HG02588 (cell line): ENCODE measurements around the gene GSK3B.
A peak's percentile ranks its signal among the peaks of the same experiment; 100 is the strongest.

Experiments
- ATAC-seq: cut with Tn5 transposase; IDR thresholded peaks from one replicate; pipeline ENCODE4 v1.9.1; 2021; ENCODE audit warnings: mild to moderate bottlenecking, moderate library complexity; ENCODE audit not compliant: unreplicated experiment

GSK3B gene

GRCh38 chr3:119950666-119951325 is 143.5 kb downstream of the GSK3B start:
- no peak for ATAC-seq

DNA sequence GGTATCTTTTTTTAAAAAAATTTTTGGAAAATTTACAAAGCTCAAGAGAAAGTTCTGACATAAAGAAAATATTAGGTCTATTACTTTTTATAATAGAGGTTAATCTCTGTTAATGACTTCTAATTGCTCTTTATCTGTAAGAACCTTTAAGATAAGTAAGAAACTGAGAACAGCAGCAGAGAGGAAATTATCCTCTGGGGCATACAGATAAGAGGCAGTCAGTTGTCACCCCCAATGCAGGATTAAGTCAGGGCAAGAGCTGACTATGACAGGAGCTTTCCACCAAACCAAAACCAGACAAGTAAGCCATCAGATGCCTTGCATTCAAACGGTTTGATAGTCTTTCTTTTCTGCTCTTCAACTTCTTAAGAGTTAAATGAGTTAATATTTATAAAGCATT is 149.0 kb downstream of the GSK3B start:
- ATAC-seq, result no peak

GRCh38 chr3:119944091-119944490 is 150.2 kb downstream of the GSK3B start:
- ATAC-seq, result peak; percentile 65

GRCh38 chr3:119939077-119939476 is 155.2 kb downstream of the GSK3B start:
- no peak for ATAC-seq

- peak; percentile 92 for ATAC-seq
Measured at GRCh38 chr3:119937229-119937628, 157.0 kb downstream of the GSK3B start.

GRCh38 chr3:119934249-119934648 is 160.0 kb downstream of the GSK3B start:
- ATAC-seq, result no peak

DNA sequence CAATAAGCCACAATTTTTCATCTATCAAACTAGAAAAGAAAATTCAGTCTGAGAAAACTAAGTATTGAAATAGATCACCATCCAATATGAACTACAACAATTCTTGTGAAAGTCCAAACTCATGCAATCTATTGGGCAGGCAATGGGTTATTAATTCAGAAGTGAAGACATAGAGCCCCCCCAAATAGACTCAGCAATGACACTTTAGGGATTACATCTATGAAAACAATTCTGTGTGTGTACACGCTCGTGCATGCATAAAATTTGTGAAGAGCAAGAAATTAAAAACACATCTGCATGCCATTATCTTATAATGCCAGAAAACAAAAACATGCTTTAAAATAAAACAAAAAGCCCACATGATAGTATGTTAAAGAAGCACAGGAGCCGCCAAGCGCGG is 161.0 kb downstream of the GSK3B start:
- no peak for ATAC-seq

GRCh38 chr3:119930286-119930685 is 164.0 kb downstream of the GSK3B start:
- ATAC-seq, result no peak

- no peak for ATAC-seq
Measured at GRCh38 chr3:119927190-119927589, 167.1 kb downstream of the GSK3B start.

GRCh38 chr3:119924111-119925094 is 169.8 kb downstream of the GSK3B start:
- no peak for ATAC-seq

DNA sequence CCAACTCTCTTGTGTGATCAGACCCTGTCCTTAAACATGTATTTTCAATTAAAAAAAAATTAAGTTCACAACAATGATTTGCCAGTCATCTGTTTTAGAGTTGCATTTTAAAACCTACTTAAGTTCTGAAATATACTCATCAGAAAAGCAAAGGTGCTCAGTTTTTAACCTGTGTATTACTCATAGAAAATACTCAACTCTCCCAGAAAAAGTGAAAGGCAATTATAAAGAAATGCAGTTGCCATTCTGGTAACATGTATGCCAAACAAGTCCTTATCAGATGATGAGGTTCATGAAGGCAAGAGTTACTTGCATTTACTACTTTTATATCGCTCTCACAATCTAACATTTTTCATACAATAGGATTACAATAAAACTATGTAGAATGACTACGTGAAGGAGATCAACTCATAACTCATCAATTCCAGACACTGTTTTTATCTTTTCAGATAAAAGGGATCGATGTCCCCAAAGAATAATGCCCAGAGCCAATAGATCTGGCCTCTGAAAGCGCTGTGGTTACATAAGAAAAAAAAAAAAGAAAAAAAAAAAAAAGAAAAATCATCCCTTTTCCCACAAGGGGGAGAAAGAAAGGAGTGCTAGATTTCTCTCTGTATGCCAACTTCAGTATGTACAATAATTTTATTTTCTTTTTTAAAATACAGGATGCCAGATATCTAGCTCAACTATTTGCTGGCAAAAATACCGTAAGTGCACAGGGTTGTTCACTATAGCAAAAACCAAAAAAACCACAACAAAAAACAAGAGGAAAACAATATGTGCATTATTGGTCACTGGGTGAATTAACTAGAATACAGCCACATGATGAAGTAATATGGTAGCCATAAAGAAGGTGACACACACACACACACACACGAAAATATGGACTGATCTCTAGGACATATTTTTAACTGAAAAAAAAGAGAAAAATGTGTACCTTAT is 175.0 kb downstream of the GSK3B start:
- no peak for ATAC-seq

DNA sequence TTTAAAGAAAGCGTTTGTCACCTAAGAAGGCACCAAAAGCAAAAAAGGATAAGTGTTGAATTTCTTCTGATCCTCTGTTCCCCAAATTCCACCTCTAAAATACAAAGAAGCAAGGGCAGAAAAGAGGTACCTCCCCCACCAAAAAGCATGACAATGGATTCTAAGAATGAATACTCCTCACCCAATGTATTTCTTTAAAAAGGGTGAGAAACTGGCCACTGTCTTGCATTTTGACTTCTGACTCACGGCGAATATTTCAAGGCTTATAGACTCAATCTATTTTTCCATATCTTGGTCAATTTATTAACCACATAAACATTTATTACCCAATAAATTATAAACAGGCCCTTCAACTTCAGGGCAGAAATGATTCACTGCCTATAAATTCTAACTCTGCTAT is 181.2 kb downstream of the GSK3B start:
- ATAC-seq, result no peak

- ATAC-seq, result no peak
Measured at GRCh38 chr3:119912220-119912619, 182.0 kb downstream of the GSK3B start.

DNA sequence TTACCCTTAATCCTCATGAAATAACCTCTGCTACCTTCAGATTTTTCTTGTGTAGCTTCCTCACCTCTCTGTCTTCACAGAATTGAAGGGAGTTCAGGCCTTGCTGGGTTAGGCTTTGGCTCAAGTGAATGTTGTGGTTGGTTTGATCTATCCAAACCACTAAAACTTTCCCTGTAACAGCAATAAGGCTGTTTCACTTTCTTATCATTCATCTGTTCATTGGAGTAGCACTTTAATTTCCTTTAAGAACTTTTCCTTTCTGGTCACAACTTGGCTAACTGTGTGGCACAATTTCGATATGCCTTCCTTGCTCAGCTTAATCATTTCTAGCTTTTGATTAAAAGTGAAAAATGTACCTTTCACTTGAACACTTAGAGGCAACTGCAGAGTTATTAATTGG is 182.5 kb downstream of the GSK3B start:
- ATAC-seq, result no peak

GRCh38 chr3:119902061-119902460 is 192.2 kb downstream of the GSK3B start:
- ATAC-seq, result no peak

DNA sequence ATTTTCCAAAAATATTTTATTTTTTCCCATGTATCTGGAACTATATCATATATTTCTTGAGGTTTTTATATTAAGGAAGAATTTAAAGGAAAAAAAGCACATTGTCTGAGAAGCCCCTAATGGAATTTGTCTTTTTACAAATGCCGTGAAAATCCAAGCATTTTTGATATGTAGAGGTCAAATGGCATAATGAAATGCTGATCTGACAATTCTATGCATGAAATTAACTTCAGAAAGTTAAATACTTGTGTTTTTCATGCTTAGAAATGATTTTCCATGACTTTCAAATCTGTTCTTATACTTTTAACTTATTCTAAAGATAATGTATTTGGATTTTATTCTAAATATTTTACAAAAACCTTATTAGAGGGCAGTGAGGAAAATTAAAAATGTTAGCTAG is 193.1 kb downstream of the GSK3B start:
- no peak for ATAC-seq

GRCh38 chr3:119899192-119899511 is 195.1 kb downstream of the GSK3B start:
- ATAC-seq, result no peak

DNA sequence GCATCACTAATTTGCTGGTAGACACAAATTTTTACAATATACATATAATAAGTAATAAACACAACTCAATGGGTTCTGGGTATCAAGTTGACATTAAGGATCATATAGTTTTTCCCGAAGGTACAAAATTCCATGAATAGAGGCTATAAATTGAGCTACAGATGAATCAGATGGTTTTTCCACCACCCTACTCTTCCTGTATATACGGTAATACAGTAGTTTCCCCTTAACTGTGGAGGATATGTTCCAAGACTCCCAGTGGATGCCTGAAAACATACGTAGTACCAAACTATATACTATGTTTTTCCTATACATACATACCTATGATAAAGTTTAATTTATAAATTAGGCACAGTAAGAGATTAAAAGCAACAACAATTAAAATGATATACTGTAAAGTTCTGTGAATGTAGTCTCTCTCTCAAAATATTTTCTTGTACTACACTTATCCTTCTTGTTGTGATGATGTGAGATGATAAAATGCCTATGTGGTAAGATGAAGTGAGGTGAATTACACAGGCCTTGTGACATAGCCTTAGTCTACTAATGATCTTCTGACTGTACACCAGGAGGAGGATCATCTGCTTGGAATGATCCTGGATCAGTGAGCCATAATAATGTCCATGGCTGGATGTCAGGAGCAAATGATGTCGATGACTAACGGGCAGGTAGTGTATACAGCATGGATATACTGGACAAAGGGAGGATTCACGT is 195.6 kb downstream of the GSK3B start:
- no peak for ATAC-seq

GRCh38 chr3:119894195-119894594 is 200.1 kb downstream of the GSK3B start:
- ATAC-seq, result no peak

GRCh38 chr3:119893769-119894168 is 200.5 kb downstream of the GSK3B start:
- ATAC-seq, result no peak
